Calu3 (cell line): Measurements from ENCODE around the gene SLC17A7. TPM values are rescaled to one million over a fixed set of nuclear protein-coding genes. Genes with fewer than 3 reads are reported as not detected.

ENCODE experiments used
- BruUV-seq: library from RNA; stranded (reverse); fragments of 400-500 nt; replicated peaks from 2 replicates; lab custom pipeline; 2021; lab: Mats Ljungman, UMichigan
- CTCF ChIA-PET: fragments of 300-600 bp; sonication (Branson Sonifier 250); formaldehyde crosslinking; loops from one replicate; lab custom pipeline; 2022; ENCODE audit warnings: antibody characterized with exemption; lab: Charles Lee
- DNase-seq: peaks from one replicate; pipeline ENCODE4 v3.0.0; 2022
- H3K27ac Mint-ChIP-seq: one replicate; pipeline ENCODE4 v1.8.0; 2022; ENCODE audit warnings: mixed read lengths; ENCODE audit not compliant: unreplicated experiment
- H3K27me3 Mint-ChIP-seq: one replicate; pipeline ENCODE4 v1.8.0; 2022; ENCODE audit warnings: mixed read lengths; ENCODE audit not compliant: unreplicated experiment
- H3K36me3 Mint-ChIP-seq: one replicate; pipeline ENCODE4 v1.8.0; 2022; ENCODE audit warnings: mild to moderate bottlenecking, moderate library complexity, mixed read lengths; ENCODE audit not compliant: insufficient read depth, unreplicated experiment
- H3K4me1 Mint-ChIP-seq: one replicate; pipeline ENCODE4 v1.8.0; 2022; ENCODE audit warnings: mild to moderate bottlenecking, low read depth, mixed read lengths; ENCODE audit not compliant: unreplicated experiment
- H3K4me3 Mint-ChIP-seq: one replicate; pipeline ENCODE4 v1.8.0; 2022; ENCODE audit warnings: mild to moderate bottlenecking, low read depth, moderate library complexity, mixed read lengths; ENCODE audit not compliant: unreplicated experiment
- H3K9me3 Mint-ChIP-seq: one replicate; pipeline ENCODE4 v1.8.0; 2022; ENCODE audit warnings: low read depth, mixed read lengths; ENCODE audit not compliant: unreplicated experiment
- CTCF ChIP-seq: fragments of 200-600 bp; IDR thresholded peaks from one replicate; pipeline ENCODE4 v1.8.0; 2022; ENCODE audit warnings: antibody characterized with exemption; ENCODE audit not compliant: unreplicated experiment
- intact Hi-C: fragments of 100-400 bp; cut with micrococcal nuclease; formaldehyde crosslinking; loops from one replicate; pipeline ENCODE4 v1.10.0; 2022; ENCODE audit not compliant: unreplicated experiment
- total RNA-seq: library from RNA; stranded (reverse); gene quantifications from 2 replicates; pipeline ENCODE4 v1.2.3, GENCODE V29; 2022

SLC17A7 gene
- total RNA-seq, 1 experiment from 2014 or later: not detected

- CTCF ChIA-PET: interaction anchor here (0.6 kb wide), 1 partner anchor 16 kb away, joined by 3 read pairs; no protein-coding TSS in a partner anchor
- H3K27me3 Mint-ChIP-seq: peaks cover 57% of the 10 kb centered on the region
- no peak for DNase-seq
- H3K36me3 Mint-ChIP-seq: no peaks in the 10 kb centered on the region
- H3K4me1 Mint-ChIP-seq: no peaks in the 10 kb centered on the region
- BruUV-seq: no TSS peak
- H3K4me3 Mint-ChIP-seq: no peak overlapping the region
- no peak overlapping the region for H3K27ac Mint-ChIP-seq
- no peak for TF ChIP-seq CTCF
- intact Hi-C loops: no loop called here
- H3K9me3 Mint-ChIP-seq: no peaks in the 10 kb centered on the region
Measured at GRCh38 chr19:49407079-49407478, 34.2 kb downstream of the SLC17A7 start.

GRCh38 chr19:49403404-49404187, 37.7 kb downstream of the SLC17A7 start:
- Mint-ChIP-seq H3K4me1 (no peaks in the 10 kb centered on the region), H3K9me3 (no peaks in the 10 kb centered on the region), H3K4me3 (no peak overlapping the region), H3K27ac (no peak overlapping the region), H3K36me3 (no peaks in the 10 kb centered on the region), H3K27me3 (peaks cover 37% of the 10 kb centered on the region)
- DNase-seq: no peak
- CTCF ChIA-PET: interaction anchor here (0.6 kb wide), 1 partner anchor 30 kb away, joined by 8 read pairs; no protein-coding TSS in a partner anchor
- intact Hi-C loops: no loop called here
- BruUV-seq: no TSS peak
- TF ChIP-seq CTCF: no peak

GRCh38 chr19:49400029-49400428, 41.3 kb downstream of the SLC17A7 start:
- Mint-ChIP-seq H3K4me3 (no peak overlapping the region), H3K4me1 (no peaks in the 10 kb centered on the region), H3K9me3 (no peaks in the 10 kb centered on the region), H3K27me3 (peaks cover 56% of the 10 kb centered on the region), H3K36me3 (no peaks in the 10 kb centered on the region), H3K27ac (no peak overlapping the region)
- CTCF ChIA-PET: interaction anchor here (0.7 kb wide), 1 partner anchor 53 kb away, joined by 3 read pairs; the partner anchor contains the start of gene ALDH16A1
- BruUV-seq: no TSS peak
- intact Hi-C loops: no loop called here
- TF ChIP-seq CTCF: no peak
- no peak for DNase-seq

GRCh38 chr19:49398931-49399330, 42.4 kb downstream of the SLC17A7 start:
- DNase-seq: no peak
- TF ChIP-seq CTCF: no peak
- CTCF ChIA-PET: no interaction called here
- H3K27me3 Mint-ChIP-seq: peaks cover 61% of the 10 kb centered on the region
- no peaks in the 10 kb centered on the region for H3K4me1 Mint-ChIP-seq
- no peaks in the 10 kb centered on the region for H3K9me3 Mint-ChIP-seq
- H3K36me3 Mint-ChIP-seq: no peaks in the 10 kb centered on the region
- intact Hi-C loops: no loop called here
- no peak overlapping the region for H3K27ac Mint-ChIP-seq
- no peak overlapping the region for H3K4me3 Mint-ChIP-seq
- no TSS peak for BruUV-seq
